ENCODE data around the gene GATAD2A. TPM values are rescaled to one million over a fixed set of nuclear protein-coding genes. Genes with fewer than 3 reads are reported as not detected.
A peak's percentile ranks its signal among the peaks of the same experiment; 100 is the strongest.

Gene GATAD2A
- total RNA-seq, 1 donor, result 44.5 TPM

DNA sequence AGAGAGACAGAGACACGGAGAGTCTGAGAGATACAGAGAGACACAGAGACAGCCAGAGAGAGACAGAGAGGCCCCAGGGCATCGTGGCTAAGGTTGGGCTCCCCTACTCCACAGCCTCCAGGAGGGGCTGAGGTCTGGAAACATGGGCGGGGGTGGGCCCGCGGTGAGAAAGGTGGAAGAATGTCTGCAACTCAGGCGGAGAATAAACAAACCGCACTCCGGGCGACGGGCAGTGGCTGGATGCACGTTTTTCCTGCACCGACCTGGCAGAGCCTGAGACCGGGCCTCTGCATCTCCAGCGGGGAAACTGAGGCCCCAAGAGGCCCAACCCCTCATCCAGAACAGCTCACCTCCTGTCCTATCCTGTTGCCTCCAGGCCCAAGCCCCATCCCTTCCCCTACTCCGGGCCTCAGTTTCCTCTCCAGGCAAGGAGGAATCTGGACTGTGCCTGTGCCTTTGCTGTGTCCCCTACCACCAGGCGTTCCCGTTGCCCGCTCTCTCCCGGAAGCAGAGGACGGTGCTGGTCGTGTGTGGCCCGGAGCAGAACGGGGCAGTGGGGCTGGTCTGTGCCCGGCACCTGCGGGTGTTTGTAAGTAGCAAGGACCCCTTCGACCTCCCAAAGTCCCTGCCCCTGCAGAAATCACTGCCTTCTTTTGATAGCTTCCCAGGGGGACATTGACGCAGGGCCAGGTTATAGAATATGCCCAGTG is 129.2 kb downstream of the GATAD2A start:
- no peak overlapping the region for H3K4me3 ChIP-seq (ENCODE audit: low read depth, low read length)
- TF ChIP-seq, protein P1, sequence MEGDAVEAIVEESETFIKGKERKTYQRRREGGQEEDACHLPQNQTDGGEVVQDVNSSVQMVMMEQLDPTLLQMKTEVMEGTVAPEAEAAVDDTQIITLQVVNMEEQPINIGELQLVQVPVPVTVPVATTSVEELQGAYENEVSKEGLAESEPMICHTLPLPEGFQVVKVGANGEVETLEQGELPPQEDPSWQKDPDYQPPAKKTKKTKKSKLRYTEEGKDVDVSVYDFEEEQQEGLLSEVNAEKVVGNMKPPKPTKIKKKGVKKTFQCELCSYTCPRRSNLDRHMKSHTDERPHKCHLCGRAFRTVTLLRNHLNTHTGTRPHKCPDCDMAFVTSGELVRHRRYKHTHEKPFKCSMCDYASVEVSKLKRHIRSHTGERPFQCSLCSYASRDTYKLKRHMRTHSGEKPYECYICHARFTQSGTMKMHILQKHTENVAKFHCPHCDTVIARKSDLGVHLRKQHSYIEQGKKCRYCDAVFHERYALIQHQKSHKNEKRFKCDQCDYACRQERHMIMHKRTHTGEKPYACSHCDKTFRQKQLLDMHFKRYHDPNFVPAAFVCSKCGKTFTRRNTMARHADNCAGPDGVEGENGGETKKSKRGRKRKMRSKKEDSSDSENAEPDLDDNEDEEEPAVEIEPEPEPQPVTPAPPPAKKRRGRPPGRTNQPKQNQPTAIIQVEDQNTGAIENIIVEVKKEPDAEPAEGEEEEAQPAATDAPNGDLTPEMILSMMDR (IDR thresholded peaks at IDR 0.05; ENCODE audit: insufficient read depth, low read depth, low read length), result no peak
- no peak for DNase-seq (ENCODE audit: low read depth)

DNA sequence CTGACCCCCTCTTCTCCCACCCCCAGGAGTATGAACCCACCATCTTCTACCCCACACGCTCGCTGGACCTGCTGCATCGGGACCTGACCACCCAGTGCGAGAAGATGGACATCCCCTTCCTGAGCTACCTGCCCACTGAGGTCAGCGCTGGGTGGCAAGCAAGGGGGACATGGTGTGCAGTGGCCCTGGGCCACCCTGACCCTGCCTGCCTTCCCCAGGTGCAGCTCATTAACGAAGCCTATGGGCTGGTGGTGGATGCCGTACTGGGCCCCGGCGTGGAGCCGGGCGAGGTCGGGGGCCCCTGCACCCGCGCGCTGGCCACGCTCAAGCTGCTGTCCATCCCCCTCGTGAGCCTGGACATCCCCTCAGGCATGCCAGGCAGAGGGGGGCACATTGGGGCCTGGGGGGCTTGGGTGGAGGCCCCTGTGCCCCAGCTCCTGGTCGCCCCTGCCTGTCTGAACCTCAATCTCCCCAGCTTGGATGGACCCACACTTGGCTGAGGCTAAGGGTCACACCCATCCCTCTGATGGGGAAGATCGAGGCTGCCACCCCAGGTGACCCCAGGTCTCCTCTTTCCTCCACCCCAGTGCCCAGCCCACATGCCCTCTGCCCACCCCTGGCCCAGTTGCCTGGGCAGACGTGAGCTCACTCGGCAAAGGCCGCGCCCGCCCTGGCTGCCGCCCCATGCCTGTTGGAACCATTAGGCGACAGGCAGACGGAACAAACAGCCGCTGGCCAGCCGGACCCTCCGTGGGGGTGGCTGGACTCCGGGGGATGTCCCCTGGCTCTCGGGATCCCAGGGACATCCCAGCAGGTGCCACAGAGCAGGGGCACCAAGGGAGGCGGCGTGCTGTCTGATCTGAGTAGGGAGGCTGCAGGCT is 130.1 kb downstream of the GATAD2A start:
- TF ChIP-seq, protein P1 (IDR thresholded peaks at IDR 0.05; ENCODE audit: insufficient read depth, low read depth, low read length), result no peak
- no peak for DNase-seq (ENCODE audit: low read depth)
- no peak overlapping the region for H3K4me3 ChIP-seq (ENCODE audit: low read depth, low read length)

DNA sequence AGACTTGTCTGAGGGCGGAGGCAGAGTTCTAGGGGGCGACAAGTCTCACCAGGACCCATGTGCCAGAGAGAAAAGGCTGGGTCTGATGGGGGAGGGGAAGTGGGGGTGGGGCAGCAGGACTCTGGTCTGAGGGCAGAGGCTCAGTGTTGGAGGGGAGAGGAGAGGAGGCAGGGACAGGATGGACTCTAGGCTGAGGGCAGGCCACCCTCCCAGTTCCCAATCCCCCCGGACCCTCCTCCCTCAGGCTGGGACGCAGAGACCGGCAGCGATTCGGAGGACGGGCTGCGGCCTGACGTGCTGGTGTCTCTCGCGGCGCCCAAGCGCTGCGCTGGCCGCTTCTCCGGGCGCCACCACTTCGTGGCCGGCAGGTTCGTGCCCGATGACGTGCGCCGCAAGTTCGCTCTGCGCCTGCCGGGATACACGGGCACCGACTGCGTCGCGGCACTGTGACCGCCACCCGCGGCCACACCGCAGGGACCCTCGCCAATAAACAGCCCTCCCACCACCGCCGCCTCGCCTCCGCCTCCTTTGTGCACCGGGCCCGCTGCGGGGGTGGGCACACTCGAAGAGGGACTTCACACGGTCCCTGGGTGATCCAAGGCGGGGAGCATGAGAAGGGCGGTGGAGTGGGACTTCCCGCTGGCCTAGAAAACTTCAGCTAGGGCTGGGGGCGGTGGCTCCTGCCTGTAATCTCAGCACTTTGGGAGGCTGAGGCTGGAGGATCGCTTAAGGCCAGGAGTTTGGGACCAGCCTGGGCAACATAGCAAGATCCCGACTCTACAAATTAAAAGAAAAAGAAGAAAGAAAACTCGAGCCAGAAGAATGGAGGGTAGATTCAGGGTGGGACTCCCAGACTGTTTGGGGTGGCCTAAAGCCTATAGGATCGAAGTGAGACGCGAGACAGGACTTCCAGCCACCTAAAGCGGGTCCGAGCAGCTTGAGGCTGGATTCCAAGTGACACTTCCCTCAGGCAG is 131.9 kb downstream of the GATAD2A start:
- DNase-seq (ENCODE audit: low read depth), result no peak
- H3K4me3 ChIP-seq (ENCODE audit: low read depth, low read length), result no peak overlapping the region
- TF ChIP-seq, protein P1 (IDR thresholded peaks at IDR 0.05; ENCODE audit: insufficient read depth, low read depth, low read length), result no peak

DNA sequence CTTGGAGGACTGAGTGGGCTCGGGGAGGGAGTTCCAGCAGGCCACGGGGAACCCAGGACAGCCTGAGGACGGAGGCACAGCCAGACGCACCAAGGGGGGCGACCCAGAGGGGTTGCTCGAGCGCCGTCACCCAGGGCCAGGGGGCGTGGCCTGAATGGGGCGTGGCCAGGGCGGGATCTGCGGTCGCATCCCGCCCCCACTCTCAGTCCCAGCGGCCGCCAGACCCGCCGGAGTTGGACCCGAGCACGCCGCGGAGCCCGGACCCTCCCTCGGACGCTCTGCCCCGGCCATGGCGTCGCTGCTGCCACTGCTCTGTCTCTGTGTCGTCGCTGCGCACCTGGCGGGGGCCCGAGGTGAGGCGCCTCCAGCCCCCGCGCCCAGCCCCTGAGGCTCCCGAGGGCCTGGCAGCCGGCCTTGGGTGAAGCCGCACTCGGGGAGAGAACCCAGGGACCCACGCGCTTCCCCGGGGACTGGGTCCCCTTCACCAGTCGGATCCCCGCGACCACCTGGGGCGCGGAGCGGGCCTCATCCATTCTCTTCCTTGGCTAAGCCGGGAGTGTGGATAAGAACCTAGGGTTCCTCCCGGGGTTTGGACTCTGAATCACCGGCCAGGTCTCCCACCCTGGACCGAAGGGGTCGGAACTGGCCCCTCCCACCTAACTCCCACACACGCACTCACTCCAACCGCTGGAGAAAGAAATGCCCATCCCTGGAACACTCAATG is 132.7 kb downstream of the GATAD2A start, which contains the start of gene CILP2:
TSS of gene CILP2 (plus strand) at position 205 of the 724 bp plus-strand sequence. CDS start at position 290, 85 bp downstream.
- TF ChIP-seq, protein P1 (IDR thresholded peaks at IDR 0.05; ENCODE audit: insufficient read depth, low read depth, low read length), result no peak
- no peak for DNase-seq (ENCODE audit: low read depth)
- peak within 1 kb of the TSS; percentile 36 for H3K4me3 ChIP-seq (ENCODE audit: low read depth, low read length)

DNA sequence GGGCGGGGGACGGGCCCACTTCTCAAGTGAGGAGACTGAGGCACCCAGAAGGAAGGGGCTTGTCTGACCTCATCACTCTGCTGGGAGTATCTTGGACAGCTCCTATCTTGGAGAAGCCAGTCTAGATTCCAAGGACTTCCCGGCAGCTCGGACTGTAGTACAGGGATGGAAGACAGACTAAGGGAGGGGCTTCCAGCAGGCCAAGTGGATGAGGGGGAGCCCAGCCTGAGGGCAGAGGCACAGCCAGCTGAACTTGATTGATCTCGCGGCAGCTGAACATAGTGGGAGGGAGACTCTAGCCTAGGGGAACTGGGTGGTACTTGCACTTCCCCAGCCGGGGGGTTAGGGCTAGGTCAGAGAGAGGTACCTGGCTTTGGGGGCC is 133.3 kb downstream of the GATAD2A start:
- DNase-seq (ENCODE audit: low read depth), result no peak
- TF ChIP-seq, protein P1 (IDR thresholded peaks at IDR 0.05; ENCODE audit: insufficient read depth, low read depth, low read length), result no peak
- no peak overlapping the region for H3K4me3 ChIP-seq (ENCODE audit: low read depth, low read length)

GRCh38 chr19:19539698-19540063 is 134.2 kb downstream of the GATAD2A start:
- TF ChIP-seq, protein P1 (IDR thresholded peaks at IDR 0.05; ENCODE audit: insufficient read depth, low read depth, low read length), result no peak
- DNase-seq (ENCODE audit: low read depth), result no peak
- H3K4me3 ChIP-seq (ENCODE audit: low read depth, low read length), result no peak overlapping the region

All from fibroblast of villous mesenchyme (primary cell).